ENCODE measurements around the gene TTLL8.

The TTLL8 gene

DNA sequence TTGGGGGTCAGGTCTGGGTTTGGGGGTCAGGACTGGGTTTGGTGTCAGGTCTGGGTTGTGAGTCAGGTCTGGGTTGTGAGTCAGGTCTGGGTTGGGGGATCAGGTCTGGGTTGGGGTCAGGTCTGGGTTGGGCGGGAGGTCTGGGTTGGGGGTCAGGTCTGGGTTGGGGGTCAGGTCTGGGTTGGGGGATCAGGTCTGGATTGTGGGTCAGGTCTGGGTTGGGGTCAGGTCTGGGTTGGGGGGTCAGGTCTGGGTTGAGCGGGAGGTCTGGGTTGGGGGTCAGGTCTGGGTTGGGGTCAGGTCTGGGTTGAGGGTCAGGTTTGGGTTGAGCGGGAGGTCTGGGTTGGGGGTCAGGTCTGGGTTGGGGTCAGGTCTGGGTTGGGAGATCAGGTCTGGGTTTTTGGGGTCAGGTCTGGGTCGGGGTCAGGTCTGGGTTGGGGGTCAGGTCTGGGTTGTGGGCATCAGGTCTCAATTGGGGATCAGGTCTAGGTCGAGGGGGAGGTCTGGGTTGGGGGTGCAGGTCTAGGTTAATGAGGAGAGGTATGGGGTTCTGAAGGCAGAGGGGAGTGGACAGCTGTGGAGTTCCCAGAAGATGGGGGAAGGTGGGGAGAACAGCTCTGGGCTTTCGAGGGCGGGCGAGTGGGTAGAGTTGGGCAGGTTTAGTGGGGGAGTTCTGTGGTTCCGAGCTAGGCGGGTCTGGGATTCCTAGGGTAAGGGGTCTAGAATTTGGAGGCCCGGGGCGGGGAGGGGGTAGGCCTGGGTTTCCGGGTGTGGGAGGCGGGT lies 629 bp downstream of the TTLL8 start:
- Histone ChIP-seq H4K20me1 (ENCODE audit: insufficient read depth, low read length, poor library complexity, severe bottlenecking) (no peaks in the 10 kb centered on the region), H2AFZ (ENCODE audit: low read length) (no peak overlapping the region), H3K4me3 (ENCODE audit: low read length, poor library complexity, severe bottlenecking) (no peak overlapping the region), H3K9me3 (ENCODE audit: insufficient read depth, low read depth, low read length) (no peaks in the 10 kb centered on the region), H3K36me3 (ENCODE audit: insufficient read depth, low read length) (no peaks in the 10 kb centered on the region), H3K9me2 (replicated peaks; ENCODE audit: low read depth, low read length) (no peaks in the 10 kb centered on the region), H3K79me2 (ENCODE audit: insufficient read depth, low read length) (no peaks in the 10 kb centered on the region), H3K4me1 (ENCODE audit: insufficient read depth, low read length, poor library complexity, severe bottlenecking) (no peaks in the 10 kb centered on the region), H3F3A (ENCODE audit: low read depth) (no peaks in the 10 kb centered on the region), H3K9ac (ENCODE audit: low read depth, low read length, poor library complexity, severe bottlenecking) (no peak overlapping the region), H3K27me3 (ENCODE audit: insufficient read depth, low read length, poor library complexity, severe bottlenecking) (no peaks in the 10 kb centered on the region), H3K4me2 (ENCODE audit: low read depth, low read length, poor library complexity, severe bottlenecking) (no peak overlapping the region)
- no peak for TF ChIP-seq EZH2phosphoT487 (IDR thresholded peaks at IDR 0.05; ENCODE audit: borderline replicate concordance)
- TF ChIP-seq, protein P1, sequence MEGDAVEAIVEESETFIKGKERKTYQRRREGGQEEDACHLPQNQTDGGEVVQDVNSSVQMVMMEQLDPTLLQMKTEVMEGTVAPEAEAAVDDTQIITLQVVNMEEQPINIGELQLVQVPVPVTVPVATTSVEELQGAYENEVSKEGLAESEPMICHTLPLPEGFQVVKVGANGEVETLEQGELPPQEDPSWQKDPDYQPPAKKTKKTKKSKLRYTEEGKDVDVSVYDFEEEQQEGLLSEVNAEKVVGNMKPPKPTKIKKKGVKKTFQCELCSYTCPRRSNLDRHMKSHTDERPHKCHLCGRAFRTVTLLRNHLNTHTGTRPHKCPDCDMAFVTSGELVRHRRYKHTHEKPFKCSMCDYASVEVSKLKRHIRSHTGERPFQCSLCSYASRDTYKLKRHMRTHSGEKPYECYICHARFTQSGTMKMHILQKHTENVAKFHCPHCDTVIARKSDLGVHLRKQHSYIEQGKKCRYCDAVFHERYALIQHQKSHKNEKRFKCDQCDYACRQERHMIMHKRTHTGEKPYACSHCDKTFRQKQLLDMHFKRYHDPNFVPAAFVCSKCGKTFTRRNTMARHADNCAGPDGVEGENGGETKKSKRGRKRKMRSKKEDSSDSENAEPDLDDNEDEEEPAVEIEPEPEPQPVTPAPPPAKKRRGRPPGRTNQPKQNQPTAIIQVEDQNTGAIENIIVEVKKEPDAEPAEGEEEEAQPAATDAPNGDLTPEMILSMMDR (conservative IDR thresholded peaks at IDR 0.05; ENCODE audit: low read length) = no peak

DNA sequence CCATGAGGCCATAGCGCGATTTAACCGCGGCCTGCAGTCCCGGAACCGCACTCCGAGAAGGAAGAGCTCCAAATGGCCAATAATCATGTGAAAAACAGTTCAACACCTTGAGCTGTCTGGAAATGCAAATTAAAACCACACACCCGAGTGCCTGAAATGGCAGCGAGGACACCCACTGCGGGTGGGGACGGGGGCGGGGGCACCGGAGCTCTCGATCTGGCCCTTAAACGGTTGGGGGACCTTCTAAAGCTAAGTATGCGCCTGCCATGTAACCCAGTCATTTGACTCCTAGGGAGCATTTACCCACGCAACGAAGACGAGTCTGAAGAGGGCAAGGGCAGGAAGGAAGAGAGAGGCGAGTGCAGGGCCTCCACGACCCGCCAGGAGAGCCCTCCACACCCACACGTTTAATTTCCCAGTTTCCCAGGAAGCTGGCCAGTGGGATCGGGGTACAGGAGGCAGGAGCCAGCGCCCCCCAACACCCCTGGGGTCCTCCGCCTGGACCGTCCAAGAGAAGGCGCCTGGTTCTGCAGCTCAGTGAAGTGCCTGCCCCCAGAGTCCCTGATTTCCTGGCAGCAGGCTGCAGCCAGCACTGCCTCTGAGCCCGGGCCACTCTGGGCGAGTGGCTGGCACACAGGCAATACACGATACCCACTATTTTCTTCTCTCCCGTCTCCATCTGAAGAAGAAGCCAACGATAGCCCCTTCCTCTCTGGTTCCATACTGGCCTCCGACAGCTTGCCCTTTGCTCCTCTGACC lies 1.7 kb downstream of the TTLL8 start:
- Histone ChIP-seq H3K4me3 (ENCODE audit: low read length, poor library complexity, severe bottlenecking) (no peak overlapping the region), H3K27me3 (ENCODE audit: insufficient read depth, low read length, poor library complexity, severe bottlenecking) (no peaks in the 10 kb centered on the region), H3K9me3 (ENCODE audit: insufficient read depth, low read depth, low read length) (no peaks in the 10 kb centered on the region), H3K4me2 (ENCODE audit: low read depth, low read length, poor library complexity, severe bottlenecking) (no peak overlapping the region), H3K4me1 (ENCODE audit: insufficient read depth, low read length, poor library complexity, severe bottlenecking) (no peaks in the 10 kb centered on the region), H3K9me2 (replicated peaks; ENCODE audit: low read depth, low read length) (no peaks in the 10 kb centered on the region), H3K36me3 (ENCODE audit: insufficient read depth, low read length) (no peaks in the 10 kb centered on the region), H2AFZ (ENCODE audit: low read length) (no peak overlapping the region), H3F3A (ENCODE audit: low read depth) (no peaks in the 10 kb centered on the region), H3K79me2 (ENCODE audit: insufficient read depth, low read length) (no peaks in the 10 kb centered on the region), H4K20me1 (ENCODE audit: insufficient read depth, low read length, poor library complexity, severe bottlenecking) (no peaks in the 10 kb centered on the region), H3K9ac (ENCODE audit: low read depth, low read length, poor library complexity, severe bottlenecking) (no peak overlapping the region)
- TF ChIP-seq EZH2phosphoT487 (IDR thresholded peaks at IDR 0.05; ENCODE audit: borderline replicate concordance) = no peak
- TF ChIP-seq, protein P1 (conservative IDR thresholded peaks at IDR 0.05; ENCODE audit: low read length) = no peak

DNA sequence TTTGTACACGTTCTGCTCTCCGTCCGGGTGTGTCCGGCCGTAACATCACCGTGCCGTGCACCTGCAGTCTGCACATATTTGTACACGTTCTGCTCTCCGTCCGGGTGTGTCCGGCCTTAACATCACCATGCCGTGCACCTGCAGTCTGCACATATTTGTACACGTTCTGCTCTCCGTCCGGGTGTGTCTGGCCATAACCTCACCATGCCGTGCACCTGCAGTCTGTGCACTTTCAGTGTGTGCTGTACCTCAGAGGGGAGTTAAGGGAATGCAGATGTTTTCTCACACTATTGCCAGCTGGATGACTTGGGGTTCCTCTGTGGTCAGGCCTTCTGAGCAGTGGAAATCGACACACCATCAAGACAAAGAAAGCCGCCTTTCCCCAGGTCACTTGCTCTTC lies 4.2 kb downstream of the TTLL8 start:
- Histone ChIP-seq H3F3A (ENCODE audit: low read depth) (no peaks in the 10 kb centered on the region), H3K27me3 (ENCODE audit: insufficient read depth, low read length, poor library complexity, severe bottlenecking) (no peaks in the 10 kb centered on the region), H3K9ac (ENCODE audit: low read depth, low read length, poor library complexity, severe bottlenecking) (no peak overlapping the region), H3K9me2 (replicated peaks; ENCODE audit: low read depth, low read length) (no peaks in the 10 kb centered on the region), H3K4me2 (ENCODE audit: low read depth, low read length, poor library complexity, severe bottlenecking) (no peak overlapping the region), H3K4me3 (ENCODE audit: low read length, poor library complexity, severe bottlenecking) (no peak overlapping the region), H3K36me3 (ENCODE audit: insufficient read depth, low read length) (no peaks in the 10 kb centered on the region), H2AFZ (ENCODE audit: low read length) (no peak overlapping the region), H3K79me2 (ENCODE audit: insufficient read depth, low read length) (no peaks in the 10 kb centered on the region), H3K4me1 (ENCODE audit: insufficient read depth, low read length, poor library complexity, severe bottlenecking) (no peaks in the 10 kb centered on the region), H3K9me3 (ENCODE audit: insufficient read depth, low read depth, low read length) (no peaks in the 10 kb centered on the region), H4K20me1 (ENCODE audit: insufficient read depth, low read length, poor library complexity, severe bottlenecking) (no peaks in the 10 kb centered on the region)
- no peak for TF ChIP-seq EZH2phosphoT487 (IDR thresholded peaks at IDR 0.05; ENCODE audit: borderline replicate concordance)
- TF ChIP-seq, protein P1 (conservative IDR thresholded peaks at IDR 0.05; ENCODE audit: low read length) = no peak

Data from Loucy (cell line).